OCI-LY1 (cell line): ENCODE measurements around the gene ASGR1.

Experiments used
- CTCF ChIP-seq: fragments of 200-600 bp; sonication (generic), shearing (Covaris generic); IDR thresholded peaks from 2 replicates; pipeline ENCODE4 v1.5.1; 2017; ENCODE audit warnings: mild to moderate bottlenecking, antibody characterized with exemption, low read length, moderate library complexity, mixed read lengths
- EZH2 ChIP-seq: fragments of 200-600 bp; sonication (generic), shearing (Covaris generic); IDR thresholded peaks from 2 replicates; pipeline ENCODE4 v1.8.0; 2017; ENCODE audit warnings: borderline replicate concordance, mixed run types, mild to moderate bottlenecking, antibody characterized with exemption, low read length, moderate library complexity, mixed read lengths

DNA sequence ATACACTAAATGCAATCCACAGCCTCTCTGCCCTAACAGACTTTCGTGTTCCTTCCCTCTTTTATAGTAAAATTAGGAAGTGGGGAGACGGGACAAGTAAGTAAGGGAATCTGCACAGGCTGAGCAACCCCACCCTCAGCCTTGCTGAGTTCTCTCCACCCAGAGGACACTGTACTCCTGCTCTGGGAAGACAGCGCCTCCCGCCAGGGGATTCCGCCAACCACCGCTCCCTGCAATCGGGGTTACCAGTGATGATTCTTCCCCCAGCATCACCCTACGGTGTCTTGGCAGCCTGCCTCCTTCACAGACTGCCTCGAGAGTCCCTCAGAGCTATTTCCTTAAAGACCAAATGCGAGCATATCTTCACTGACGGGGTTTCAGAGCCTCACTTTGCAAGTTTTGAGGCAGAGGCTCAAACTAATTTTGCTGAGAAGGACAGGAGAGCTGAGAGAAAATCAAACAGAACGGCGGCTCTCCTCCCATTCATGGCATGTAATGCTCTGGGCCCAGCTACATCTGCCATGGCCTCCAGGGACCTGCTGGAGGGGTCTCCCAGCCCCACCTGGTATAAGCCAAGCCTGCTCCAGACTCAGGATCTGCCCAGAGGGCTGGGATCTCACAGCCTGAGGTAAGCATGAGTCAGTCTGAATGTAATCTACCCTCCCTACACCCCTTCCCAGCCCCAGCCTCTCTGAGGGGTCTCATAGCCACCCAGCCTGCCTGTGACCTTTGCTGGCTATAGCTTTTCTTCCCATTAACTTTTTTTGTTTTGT lies 41.8 kb downstream of the ASGR1 start:
- TF ChIP-seq CTCF (no peak), EZH2 (no peak)
